Left lung (tissue), 10 donors: Measurements from ENCODE around the gene UBR7. TPM values are rescaled to one million over a fixed set of nuclear protein-coding genes. Genes with fewer than 3 reads are reported as not detected.
A peak's percentile ranks its signal among the peaks of the same experiment; 100 is the strongest.

Experiments used
- ATAC-seq: fragments of 200-7000 bp; cut with Tn5 transposase; one replicate; pipeline ENCODE4 v1.9.1; 2020; ENCODE audit warnings: moderate library complexity
- DNase-seq, 4 donors: peaks; one replicate each; pipeline ENCODE4 v3.0.0-alpha.2; 2013 to 2020
- H3K27ac ChIP-seq, 2 donors: fragments of 200-600 bp; sonication (generic) in 1 of 2; one replicate each; pipeline versions ENCODE4 v1.5.0 to v1.8.0; 2020 to 2021
- H3K27me3 ChIP-seq, 2 donors: fragments of 200-600 bp; sonication (generic) in 1 of 2; one replicate each; pipeline versions ENCODE4 v1.5.0 to v1.8.0; 2020 to 2021
- H3K36me3 ChIP-seq, 2 donors: fragments of 200-600 bp; sonication (generic) in 1 of 2; one replicate each; pipeline versions ENCODE4 v1.5.0 to v1.8.0; 2020 to 2021
- H3K4me1 ChIP-seq, 2 donors: fragments of 200-600 bp; one replicate each; pipeline ENCODE4 v1.8.0; 2021
- H3K4me3 ChIP-seq, 2 donors: fragments of 200-600 bp; sonication (generic) in 1 of 2; one replicate each; pipeline versions ENCODE4 v1.5.0 to v1.8.0; 2020 to 2021; ENCODE audit warnings: mild to moderate bottlenecking in 1 of 2
- H3K9me3 ChIP-seq, 2 donors: fragments of 200-600 bp; sonication (generic) in 1 of 2; one replicate each; pipeline versions ENCODE4 v1.5.0 to v1.8.0; 2020 to 2021
- CTCF ChIP-seq, 2 donors: fragments of 200-600 bp; sonication (generic) in 1 of 2; IDR thresholded peaks; one replicate each; pipeline versions ENCODE4 v1.5.0 to v1.8.0; 2021; ENCODE audit warnings: antibody characterized with exemption in 2 of 2
- intact Hi-C, 2 donors: fragments of 100-400 bp; cut with DNase I; formaldehyde crosslinking; loops; one replicate each; pipeline versions ENCODE4 v1.11.2 to v1.14.2; 2022
- polyA plus RNA-seq, 6 donors: library from polyadenylated mRNA; unstranded; fragments of 120-200 nt; gene quantifications; one replicate each; pipeline ENCODE4 v1.2.1, GENCODE V29; 2013; ENCODE audit not compliant: insufficient read length in 6 of 6
- total RNA-seq, 2 donors: library from RNA; stranded (reverse); fragmentation: NEBNext Ultra II Directional; extraction: Animal tissue kit (Norgen Biotek cat#: 25700); gene quantifications; one replicate each; pipeline ENCODE4 v1.2.1, GENCODE V29; 2021
- donor health status: DM: no; HTN: yes; CAD: no.
- donor health status: DM: no; HTN: no; CAD: no.

UBR7 gene
- total and polyA plus RNA-seq, 8 donors, result 19.4 to 37.3 (median 30.4) TPM

- Histone ChIP-seq H3K4me1 (no peaks in the 10 kb centered on the region), H3K4me3 (no peak overlapping the region), H3K27me3 (no peaks in the 10 kb centered on the region), H3K27ac (no peak overlapping the region), H3K36me3 (peaks cover 0 to 92% of the 10 kb centered on the region in 2 donors), H3K9me3 (no peaks in the 10 kb centered on the region)
- intact Hi-C loops, result no loop called here
- no peak for TF ChIP-seq CTCF (IDR thresholded peaks at IDR 0.05)
- no peak for DNase-seq
- ATAC-seq, result no peak
Observed at GRCh38 chr14:93214598-93214997, 7.5 kb downstream of the UBR7 start.

- Histone ChIP-seq H3K9me3 (no peaks in the 10 kb centered on the region), H3K4me1 (no peaks in the 10 kb centered on the region), H3K36me3 (peaks cover 0 to 100% of the 10 kb centered on the region in 2 donors), H3K4me3 (no peak overlapping the region), H3K27ac (no peak overlapping the region), H3K27me3 (no peaks in the 10 kb centered on the region)
- TF ChIP-seq CTCF (IDR thresholded peaks at IDR 0.05), result no peak
- intact Hi-C loops, result no loop called here
- DNase-seq (peak in 3 of 4 donors; percentile 15 to 62 (median 38)), ATAC-seq (peak; percentile 85)
Observed at GRCh38 chr14:93219103-93219726, 12.2 kb downstream of the UBR7 start.

GRCh38 chr14:93220509-93220908 is 13.5 kb downstream of the UBR7 start:
- DNase-seq (no peak), ATAC-seq (no peak)
- Histone ChIP-seq H3K27ac (no peak overlapping the region), H3K36me3 (peaks cover 0 to 100% of the 10 kb centered on the region in 2 donors), H3K4me3 (no peak overlapping the region), H3K4me1 (no peaks in the 10 kb centered on the region), H3K27me3 (no peaks in the 10 kb centered on the region), H3K9me3 (no peaks in the 10 kb centered on the region)
- no peak for TF ChIP-seq CTCF (IDR thresholded peaks at IDR 0.05)
- intact Hi-C loops, result no loop called here

GRCh38 chr14:93223565-93223964 is 16.5 kb downstream of the UBR7 start:
- Histone ChIP-seq H3K4me3 (no peak overlapping the region), H3K9me3 (no peaks in the 10 kb centered on the region), H3K27ac (no peak overlapping the region), H3K27me3 (no peaks in the 10 kb centered on the region), H3K36me3 (peaks cover 0 to 98% of the 10 kb centered on the region in 2 donors), H3K4me1 (no peaks in the 10 kb centered on the region)
- no peak for TF ChIP-seq CTCF (IDR thresholded peaks at IDR 0.05)
- intact Hi-C loops, result no loop called here
- ATAC-seq, result no peak
- peak in 1 of 4 donors; percentile 81 for DNase-seq

GRCh38 chr14:93228550-93228949 is 21.5 kb downstream of the UBR7 start:
- Histone ChIP-seq H3K4me1 (peaks cover 0 to 9% of the 10 kb centered on the region in 2 donors), H3K27me3 (peaks cover 0 to 19% of the 10 kb centered on the region in 2 donors), H3K27ac (no peak overlapping the region), H3K36me3 (peaks cover 0 to 59% of the 10 kb centered on the region in 2 donors), H3K9me3 (no peaks in the 10 kb centered on the region), H3K4me3 (no peak overlapping the region)
- intact Hi-C loops, result no loop called here
- no peak for TF ChIP-seq CTCF (IDR thresholded peaks at IDR 0.05)
- ATAC-seq (no peak), DNase-seq (no peak)
